22Rv1 (cell line): Measurements from ENCODE around the gene RTKN2.

ENCODE experiments used
- ZFX ChIP-seq: fragments of 450-650 bp; IDR thresholded peaks from 2 replicates; pipeline ENCODE4 v1.6.1; 2017; ENCODE audit warnings: antibody characterized with exemption, borderline replicate concordance
- TF ChIP-seq, protein P1 (sequence below): fragments of 450-650 bp; IDR thresholded peaks from 2 replicates; pipeline ENCODE4 v1.5.1; 2017; ENCODE audit warnings: mild to moderate bottlenecking

DNA sequence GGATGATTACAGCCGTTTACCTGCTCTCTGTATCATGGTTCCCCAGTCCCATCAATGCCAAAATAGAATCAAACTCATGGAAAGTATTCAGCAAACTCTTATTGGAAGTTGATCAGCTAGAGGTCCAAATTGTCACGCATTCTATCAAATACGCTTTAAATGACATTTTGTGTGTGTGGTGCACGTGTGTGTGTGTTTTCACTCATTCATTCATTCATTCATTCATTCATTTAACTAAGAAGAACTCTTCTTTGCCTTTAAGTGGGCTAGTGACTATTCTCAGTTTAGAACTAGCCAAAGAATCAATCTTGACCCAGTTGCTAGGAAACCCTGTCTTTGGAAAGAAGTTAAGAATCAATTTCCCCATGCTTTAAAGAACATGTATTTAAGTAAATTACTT, 102.8 kb downstream of the RTKN2 start:
- TF ChIP-seq, protein P1, sequence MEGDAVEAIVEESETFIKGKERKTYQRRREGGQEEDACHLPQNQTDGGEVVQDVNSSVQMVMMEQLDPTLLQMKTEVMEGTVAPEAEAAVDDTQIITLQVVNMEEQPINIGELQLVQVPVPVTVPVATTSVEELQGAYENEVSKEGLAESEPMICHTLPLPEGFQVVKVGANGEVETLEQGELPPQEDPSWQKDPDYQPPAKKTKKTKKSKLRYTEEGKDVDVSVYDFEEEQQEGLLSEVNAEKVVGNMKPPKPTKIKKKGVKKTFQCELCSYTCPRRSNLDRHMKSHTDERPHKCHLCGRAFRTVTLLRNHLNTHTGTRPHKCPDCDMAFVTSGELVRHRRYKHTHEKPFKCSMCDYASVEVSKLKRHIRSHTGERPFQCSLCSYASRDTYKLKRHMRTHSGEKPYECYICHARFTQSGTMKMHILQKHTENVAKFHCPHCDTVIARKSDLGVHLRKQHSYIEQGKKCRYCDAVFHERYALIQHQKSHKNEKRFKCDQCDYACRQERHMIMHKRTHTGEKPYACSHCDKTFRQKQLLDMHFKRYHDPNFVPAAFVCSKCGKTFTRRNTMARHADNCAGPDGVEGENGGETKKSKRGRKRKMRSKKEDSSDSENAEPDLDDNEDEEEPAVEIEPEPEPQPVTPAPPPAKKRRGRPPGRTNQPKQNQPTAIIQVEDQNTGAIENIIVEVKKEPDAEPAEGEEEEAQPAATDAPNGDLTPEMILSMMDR, result no peak
- no peak for TF ChIP-seq ZFX
